Spleen (tissue), 7 donors: Measurements from ENCODE around the gene KIAA1614.

Source experiments
- POLR2AphosphoS5 ChIP-seq, 3 donors: sonication (generic); formaldehyde crosslinking; IDR thresholded peaks; one replicate each; pipeline ENCODE4 v1.5.1; 2017; ENCODE audit warnings: antibody characterized with exemption in 3 of 3
- TF ChIP-seq, protein P1 (sequence below), 11 experiments: fragments of 200-600 bp in 7 of 11; fragments of 450-650 bp in 4 of 11; sonication (generic) in 4 of 11; IDR thresholded peaks in 8 of 11; conservative IDR thresholded peaks in 3 of 11; 1 replicate in 7 of 11; 2 replicates in 4 of 11; pipeline versions ENCODE4 v1.4.0 to v1.8.0; 2016 to 2021; ENCODE audit warnings: antibody characterized with exemption in 11 of 11, inconsistent platforms in 4 of 11, mild to moderate bottlenecking in 1 of 11
- donor health status: DM: no; HTN: no; CAD: no; lungs with moderate emphysema.
- donor health status: DM: no; HTN: no; CAD: no.
- donor health status: DM: no; HTN: no; CAD: no.

DNA sequence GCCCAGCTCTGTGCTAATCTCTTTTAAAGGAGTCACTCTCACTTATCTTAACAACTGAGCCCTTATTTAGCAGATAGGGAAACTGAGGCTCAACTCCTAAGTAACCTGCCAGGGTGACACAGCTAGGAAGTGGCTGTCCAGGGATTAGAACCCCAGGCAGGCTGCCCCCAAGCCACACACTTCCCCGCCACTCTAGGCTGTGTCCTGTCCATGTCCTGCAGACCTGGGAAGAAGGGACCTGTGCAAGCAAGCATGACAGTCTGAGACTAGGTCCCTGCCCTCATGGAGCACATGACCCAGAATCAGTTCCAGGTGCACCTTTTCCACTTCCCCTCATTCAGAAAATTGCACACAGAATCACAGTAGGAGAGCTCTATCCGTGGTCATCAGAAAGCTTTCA lies 12.2 kb downstream of the KIAA1614 start:
- TF ChIP-seq POLR2AphosphoS5 (IDR thresholded peaks at IDR 0.05) = no peak
- TF ChIP-seq, protein P1, sequence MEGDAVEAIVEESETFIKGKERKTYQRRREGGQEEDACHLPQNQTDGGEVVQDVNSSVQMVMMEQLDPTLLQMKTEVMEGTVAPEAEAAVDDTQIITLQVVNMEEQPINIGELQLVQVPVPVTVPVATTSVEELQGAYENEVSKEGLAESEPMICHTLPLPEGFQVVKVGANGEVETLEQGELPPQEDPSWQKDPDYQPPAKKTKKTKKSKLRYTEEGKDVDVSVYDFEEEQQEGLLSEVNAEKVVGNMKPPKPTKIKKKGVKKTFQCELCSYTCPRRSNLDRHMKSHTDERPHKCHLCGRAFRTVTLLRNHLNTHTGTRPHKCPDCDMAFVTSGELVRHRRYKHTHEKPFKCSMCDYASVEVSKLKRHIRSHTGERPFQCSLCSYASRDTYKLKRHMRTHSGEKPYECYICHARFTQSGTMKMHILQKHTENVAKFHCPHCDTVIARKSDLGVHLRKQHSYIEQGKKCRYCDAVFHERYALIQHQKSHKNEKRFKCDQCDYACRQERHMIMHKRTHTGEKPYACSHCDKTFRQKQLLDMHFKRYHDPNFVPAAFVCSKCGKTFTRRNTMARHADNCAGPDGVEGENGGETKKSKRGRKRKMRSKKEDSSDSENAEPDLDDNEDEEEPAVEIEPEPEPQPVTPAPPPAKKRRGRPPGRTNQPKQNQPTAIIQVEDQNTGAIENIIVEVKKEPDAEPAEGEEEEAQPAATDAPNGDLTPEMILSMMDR (IDR thresholded peaks at IDR 0.05 in 8 of 11, conservative IDR thresholded peaks at IDR 0.05 in 3 of 11) = no peak
